Astrocyte of the spinal cord (primary cell): ENCODE measurements around the gene HES5.

Experiments used
- DNase-seq: peaks from one replicate; pipeline ENCODE4 v3.0.0; 2011; ENCODE audit warnings: low read depth, low spot score
- H3K4me3 ChIP-seq: 2 replicates; pipeline ENCODE4 v1.5.1; 2011; ENCODE audit warnings: low read depth, mild to moderate bottlenecking, low read length, moderate library complexity
- in situ Hi-C: cut with HindIII; loops from 2 replicates; pipeline ENCODE4 v1.10.0; 2017; ENCODE audit warnings: low sequenced_read_pairs
- TF ChIP-seq, protein P1 (sequence below): IDR thresholded peaks from 2 replicates; pipeline ENCODE4 v1.5.1; 2012; ENCODE audit warnings: low read depth, mild to moderate bottlenecking, low read length, inconsistent platforms

Gene HES5

GRCh38 chr1:2507744-2508155 lies 22.3 kb downstream of the HES5 start:
- DNase-seq, result no peak
- in situ Hi-C loops, result no loop called here
- TF ChIP-seq, protein P1, sequence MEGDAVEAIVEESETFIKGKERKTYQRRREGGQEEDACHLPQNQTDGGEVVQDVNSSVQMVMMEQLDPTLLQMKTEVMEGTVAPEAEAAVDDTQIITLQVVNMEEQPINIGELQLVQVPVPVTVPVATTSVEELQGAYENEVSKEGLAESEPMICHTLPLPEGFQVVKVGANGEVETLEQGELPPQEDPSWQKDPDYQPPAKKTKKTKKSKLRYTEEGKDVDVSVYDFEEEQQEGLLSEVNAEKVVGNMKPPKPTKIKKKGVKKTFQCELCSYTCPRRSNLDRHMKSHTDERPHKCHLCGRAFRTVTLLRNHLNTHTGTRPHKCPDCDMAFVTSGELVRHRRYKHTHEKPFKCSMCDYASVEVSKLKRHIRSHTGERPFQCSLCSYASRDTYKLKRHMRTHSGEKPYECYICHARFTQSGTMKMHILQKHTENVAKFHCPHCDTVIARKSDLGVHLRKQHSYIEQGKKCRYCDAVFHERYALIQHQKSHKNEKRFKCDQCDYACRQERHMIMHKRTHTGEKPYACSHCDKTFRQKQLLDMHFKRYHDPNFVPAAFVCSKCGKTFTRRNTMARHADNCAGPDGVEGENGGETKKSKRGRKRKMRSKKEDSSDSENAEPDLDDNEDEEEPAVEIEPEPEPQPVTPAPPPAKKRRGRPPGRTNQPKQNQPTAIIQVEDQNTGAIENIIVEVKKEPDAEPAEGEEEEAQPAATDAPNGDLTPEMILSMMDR, result no peak
- no peak overlapping the region for H3K4me3 ChIP-seq

DNA sequence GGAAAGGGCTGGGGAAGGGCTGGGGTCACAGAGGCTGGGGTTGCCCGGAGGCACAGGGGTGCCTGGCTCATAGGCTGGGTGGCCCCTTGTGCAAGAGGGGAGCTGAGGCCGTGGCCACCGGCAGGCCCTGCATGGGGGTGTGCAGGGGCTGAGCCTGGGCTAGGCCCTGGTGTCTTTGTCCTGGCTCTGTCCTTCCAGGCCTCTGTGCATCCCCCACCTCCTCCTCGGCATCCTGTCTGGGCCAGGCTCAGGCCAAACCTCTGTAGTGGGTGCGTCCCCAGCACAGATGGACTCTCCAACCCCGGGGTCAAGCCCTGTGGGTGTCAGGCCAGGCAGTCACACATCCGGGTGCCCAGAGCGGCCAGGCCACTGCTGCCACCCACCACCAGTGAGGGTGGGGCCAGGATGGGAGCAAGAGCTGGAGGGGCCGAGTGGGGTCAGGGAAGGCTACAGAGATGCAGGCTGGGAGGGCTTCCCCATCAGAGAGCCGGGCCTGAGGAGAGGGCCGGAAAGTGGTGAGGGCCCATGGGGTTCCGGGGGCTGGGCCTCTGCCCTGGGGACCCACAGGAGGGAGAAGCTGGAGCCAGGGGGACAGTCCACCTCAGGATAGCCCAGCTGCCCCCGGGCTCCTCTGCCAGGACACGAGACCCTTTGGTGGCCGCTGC lies 23.0 kb downstream of the HES5 start:
- TF ChIP-seq, protein P1, result no peak
- no peak for DNase-seq
- in situ Hi-C loops, result no loop called here
- no peak overlapping the region for H3K4me3 ChIP-seq

- no peak for DNase-seq
- TF ChIP-seq, protein P1, result no peak
- in situ Hi-C loops, result no loop called here
- no peak overlapping the region for H3K4me3 ChIP-seq
These were observed 23.8 kb downstream of the HES5 start for GRCh38 chr1:2506007-2506860.

- in situ Hi-C loops, result no loop called here
- TF ChIP-seq, protein P1, result no peak
- no peak overlapping the region for H3K4me3 ChIP-seq
These were observed 24.5 kb downstream of the HES5 start for GRCh38 chr1:2505461-2505994.

DNA sequence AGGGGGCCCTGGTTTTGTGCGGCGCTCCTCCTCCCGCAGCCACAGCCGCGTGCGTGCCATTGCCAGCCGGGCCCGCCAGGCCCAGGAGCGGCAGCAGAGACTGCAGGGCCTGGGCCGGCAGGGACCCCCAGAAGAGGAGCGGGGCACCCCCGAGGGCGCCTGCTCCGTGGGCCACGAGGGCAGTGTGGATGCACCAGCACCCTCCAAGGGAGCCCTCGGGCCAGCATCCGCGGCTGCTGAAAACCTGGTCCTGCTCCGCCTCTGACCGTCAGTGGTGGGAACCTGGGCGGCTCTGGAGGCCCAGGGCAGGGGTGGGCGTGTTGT lies 25.2 kb downstream of the HES5 start:
- DNase-seq, result no peak
- in situ Hi-C loops, result no loop called here
- TF ChIP-seq, protein P1, result no peak
- H3K4me3 ChIP-seq, result no peak overlapping the region

More at GRCh38 chr1:2505461-2505994, 24.5 kb downstream of the HES5 start:
- no peak for DNase-seq

DNA sequence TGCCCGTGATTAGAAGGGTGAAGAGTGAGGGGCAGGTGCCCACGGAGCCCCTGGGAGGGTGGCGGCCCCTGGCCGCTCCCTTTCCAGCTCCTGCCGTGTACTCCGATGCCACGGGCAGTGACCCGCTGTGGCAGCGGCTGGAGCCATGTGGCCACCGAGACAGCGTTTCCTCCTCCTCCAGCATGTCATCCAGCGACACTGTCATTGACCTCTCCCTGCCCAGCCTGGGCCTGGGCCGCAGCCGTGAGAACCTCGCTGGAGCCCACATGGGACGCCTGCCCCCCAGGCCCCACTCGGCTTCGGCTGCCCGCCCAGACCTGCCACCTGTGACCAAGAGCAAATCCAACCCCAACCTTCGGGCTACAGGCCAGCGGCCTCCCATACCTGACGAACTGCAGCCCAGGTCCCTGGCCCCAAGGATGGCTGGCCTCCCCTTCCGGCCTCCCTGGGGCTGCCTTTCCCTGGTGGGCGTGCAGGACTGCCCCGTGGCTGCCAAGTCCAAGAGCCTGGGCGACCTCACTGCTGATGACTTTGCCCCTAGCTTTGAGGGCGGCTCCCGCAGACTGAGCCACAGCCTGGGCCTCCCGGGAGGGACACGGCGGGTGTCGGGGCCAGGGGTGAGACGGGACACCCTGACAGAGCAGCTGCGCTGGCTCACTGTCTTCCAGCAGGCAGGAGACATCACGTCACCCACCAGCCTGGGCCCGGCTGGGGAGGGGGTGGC lies 25.7 kb downstream of the HES5 start:
- TF ChIP-seq, protein P1, result no peak
- no peak for DNase-seq
- H3K4me3 ChIP-seq, result no peak overlapping the region
- in situ Hi-C loops, result no loop called here
